Liver (tissue), 9 donors: ENCODE results near the gene GATAD2B. TPM values are rescaled to one million over a fixed set of nuclear protein-coding genes. Genes with fewer than 3 reads are reported as not detected.

Source experiments
- DNase-seq: peaks from one replicate; pipeline ENCODE4 v3.0.0-alpha.2; 2017; ENCODE audit warnings: low spot score
- H3K27ac ChIP-seq, 2 donors: one replicate each; pipeline ENCODE4 v1.7.0; 2013; ENCODE audit warnings: inconsistent platforms in 2 of 2, low read length in 2 of 2, control low read depth in 1 of 2, low read depth in 1 of 2, mild to moderate bottlenecking in 1 of 2
- H3K27me3 ChIP-seq, 4 donors: one replicate each; pipeline versions ENCODE4 v1.6.1 to v1.7.0; 2013; ENCODE audit warnings: low read length in 3 of 4, inconsistent platforms in 1 of 4, mild to moderate bottlenecking in 1 of 4, moderate library complexity in 1 of 4; ENCODE audit not compliant: control insufficient read depth in 4 of 4, insufficient read depth in 4 of 4
- H3K36me3 ChIP-seq, 4 donors: one replicate each; pipeline versions ENCODE4 v1.6.1 to v1.7.0; 2013; ENCODE audit warnings: low read length in 3 of 4, mild to moderate bottlenecking in 3 of 4, low read depth in 1 of 4, moderate library complexity in 1 of 4; ENCODE audit not compliant: control insufficient read depth in 4 of 4, insufficient read depth in 3 of 4
- H3K4me1 ChIP-seq, 4 donors: one replicate each; pipeline versions ENCODE4 v1.6.1 to v1.7.0; 2013; ENCODE audit warnings: low read length in 3 of 4, mild to moderate bottlenecking in 3 of 4, moderate library complexity in 1 of 4; ENCODE audit not compliant: control insufficient read depth in 4 of 4, insufficient read depth in 4 of 4
- H3K4me3 ChIP-seq, 3 donors: one replicate each; pipeline versions ENCODE4 v1.6.1 to v1.7.0; 2013; ENCODE audit warnings: low read length in 3 of 3, control low read depth in 1 of 3, low read depth in 1 of 3, mild to moderate bottlenecking in 1 of 3
- H3K9ac ChIP-seq, 2 donors: one replicate each; pipeline ENCODE4 v1.7.0; 2013; ENCODE audit warnings: low read length in 2 of 2, mild to moderate bottlenecking in 2 of 2, moderate library complexity in 2 of 2, control low read depth in 1 of 2, low read depth in 1 of 2
- H3K9me3 ChIP-seq, 4 donors: one replicate each; pipeline versions ENCODE4 v1.6.1 to v1.7.0; 2013; ENCODE audit warnings: low read length in 3 of 4; ENCODE audit not compliant: control insufficient read depth in 4 of 4
- ATF3 ChIP-seq: IDR thresholded peaks from 2 replicates; pipeline ENCODE4 v1.6.1; 2016; ENCODE audit warnings: antibody characterized with exemption
- EGR1 ChIP-seq, 2 donors: IDR thresholded peaks; 2 replicates each; pipeline ENCODE4 v1.6.1; 2016 to 2018; ENCODE audit warnings: antibody characterized with exemption in 2 of 2, low read depth in 2 of 2
- FOXA1 ChIP-seq: IDR thresholded peaks from 2 replicates; pipeline ENCODE4 v1.6.1; 2016; ENCODE audit warnings: antibody characterized with exemption
- HNF4A ChIP-seq, 2 donors: conservative IDR thresholded peaks; 2 replicates each; pipeline ENCODE4 v1.6.1; 2016; ENCODE audit warnings: antibody characterized with exemption in 2 of 2, mild to moderate bottlenecking in 2 of 2
- HNF4G ChIP-seq: IDR thresholded peaks from 2 replicates; pipeline ENCODE4 v1.6.1; 2016; ENCODE audit warnings: antibody characterized with exemption
- JUND ChIP-seq, 2 donors: IDR thresholded peaks; 2 replicates each; pipeline ENCODE4 v1.6.1; 2016; ENCODE audit warnings: antibody characterized with exemption in 2 of 2
- MAX ChIP-seq: IDR thresholded peaks from 2 replicates; pipeline ENCODE4 v1.6.1; 2016; ENCODE audit warnings: antibody characterized with exemption
- NR2F2 ChIP-seq: IDR thresholded peaks from 2 replicates; pipeline ENCODE4 v1.6.1; 2016; ENCODE audit warnings: antibody characterized with exemption
- RAD21 ChIP-seq, 2 donors: IDR thresholded peaks; 2 replicates each; pipeline ENCODE4 v1.6.1; 2016; ENCODE audit warnings: antibody characterized with exemption in 2 of 2, mild to moderate bottlenecking in 2 of 2
- REST ChIP-seq: IDR thresholded peaks from 2 replicates; pipeline ENCODE4 v1.6.1; 2016; ENCODE audit warnings: antibody characterized with exemption, mild to moderate bottlenecking
- RXRA ChIP-seq, 2 donors: IDR thresholded peaks; 2 replicates each; pipeline ENCODE4 v1.6.1; 2017 to 2018; ENCODE audit warnings: antibody characterized with exemption in 2 of 2, mild to moderate bottlenecking in 1 of 2
- SP1 ChIP-seq: IDR thresholded peaks from 2 replicates; pipeline ENCODE4 v1.6.1; 2018; ENCODE audit warnings: antibody characterized with exemption, mild to moderate bottlenecking
- TAF1 ChIP-seq: conservative IDR thresholded peaks from 2 replicates; pipeline ENCODE4 v1.6.1; 2016; ENCODE audit warnings: antibody characterized with exemption, mild to moderate bottlenecking
- YY1 ChIP-seq: IDR thresholded peaks from 2 replicates; pipeline ENCODE4 v1.6.1; 2016; ENCODE audit warnings: antibody characterized with exemption, mild to moderate bottlenecking
- ZBTB33 ChIP-seq: IDR thresholded peaks from 2 replicates; pipeline ENCODE4 v1.6.1; 2016; ENCODE audit warnings: antibody characterized with exemption
- WGBS: extraction: QIAGEN DNeasy Blood & Tissue Kit; methylation state at CpG from one replicate; pipeline ENCODE4 v1.1.7; 2013; 5-methylcytosine and 5-hydroxymethylcytosine counted together
- polyA plus RNA-seq, 2 donors: library from polyadenylated mRNA; stranded (reverse) in 1 of 2; unstranded in 1 of 2; fragments of 200-250 nt in 1 of 2; fragments of >200 nt in 1 of 2; fragmentation: Nextera tagmentation in 1 of 2; extraction: Ambion mirVana in 1 of 2; gene quantifications; one replicate each; pipeline versions ENCODE4 v1.2.1 to v1.2.3, GENCODE V29; 2013 to 2015
- total RNA-seq, 2 donors: library from RNA; depleted of rRNA; stranded (reverse); fragments of >200 nt; gene quantifications; one replicate each; pipeline ENCODE4 v1.2.3, GENCODE V29; 2014
- donor health status: healthy.
- donor health status: healthy.
- donor health status: healthy.
- donor health status: healthy.
- donor health status: healthy.

GATAD2B gene
- total and polyA plus RNA-seq, 4 donors: 3.2 to 4.9 (median 3.9) TPM

GRCh38 chr1:153791648-153792253 lies 131.0 kb downstream of the GATAD2B start:
- no peaks in the 10 kb centered on the region for H3K36me3 ChIP-seq
- no peak for TF ChIP-seq HNF4G
- TF ChIP-seq HNF4A (conservative IDR thresholded peaks at IDR 0.05): no peak
- no peak for TF ChIP-seq MAX
- TF ChIP-seq JUND (IDR thresholded peaks at IDR 0.05): no peak
- no peak for TF ChIP-seq EGR1 (IDR thresholded peaks at IDR 0.05; ENCODE audit: low read depth in 2 of 2)
- no peak for TF ChIP-seq SP1
- TF ChIP-seq RXRA (IDR thresholded peaks at IDR 0.05): no peak
- TF ChIP-seq TAF1: no peak
- no peak for TF ChIP-seq YY1
- no peak for TF ChIP-seq ZBTB33
- TF ChIP-seq REST: no peak
- TF ChIP-seq FOXA1: no peak
- no peak for TF ChIP-seq RAD21 (IDR thresholded peaks at IDR 0.05)
- TF ChIP-seq ATF3: no peak
- no peak for TF ChIP-seq NR2F2
- no peak overlapping the region for H3K9ac ChIP-seq
- no peak for DNase-seq
- H3K27ac ChIP-seq: peak overlapping the region; percentile 21 to 58
- H3K27me3 ChIP-seq: no peaks in the 10 kb centered on the region
- H3K4me1 ChIP-seq: peaks cover 3 to 19% (median 15%) of the 10 kb centered on the region in 4 donors
- 91% methylated on average over 16 of the region's 16 CpGs for WGBS
- no peak overlapping the region for H3K4me3 ChIP-seq
- H3K9me3 ChIP-seq: no peaks in the 10 kb centered on the region

- Histone ChIP-seq H3K9ac (peak overlapping the region in 1 of 2 donors; percentile 5), H3K36me3 (no peaks in the 10 kb centered on the region), H3K9me3 (no peaks in the 10 kb centered on the region), H3K27me3 (no peaks in the 10 kb centered on the region), H3K4me1 (peaks cover 3 to 19% (median 15%) of the 10 kb centered on the region in 4 donors), H3K4me3 (no peak overlapping the region), H3K27ac (peak overlapping the region; percentile 58 to 81)
- TF ChIP-seq NR2F2 (no peak), RXRA (IDR thresholded peaks at IDR 0.05) (peak in 1 of 2 donors; percentile 6), SP1 (peak; percentile 19), ATF3 (peak; percentile 35), YY1 (peak; percentile 31), HNF4G (no peak)
- 74% methylated on average over 9 of the region's 9 CpGs for WGBS
- no peak for DNase-seq
Observed at GRCh38 chr1:153790966-153791647, 131.7 kb downstream of the GATAD2B start.
